COLO668 (cell line): ENCODE results near the gene HMGCS1.
"Not testable (repeated sequence)": the region's sequence is repeated elsewhere in the genome, so short reads cannot be mapped to it uniquely, and the experiment has no call there.

Source experiments
- DNase-seq: peaks from one replicate; lab custom pipeline; 2025; ENCODE audit not compliant: unreplicated experiment; lab: John Stamatoyannopoulos, UW

Gene HMGCS1

DNA sequence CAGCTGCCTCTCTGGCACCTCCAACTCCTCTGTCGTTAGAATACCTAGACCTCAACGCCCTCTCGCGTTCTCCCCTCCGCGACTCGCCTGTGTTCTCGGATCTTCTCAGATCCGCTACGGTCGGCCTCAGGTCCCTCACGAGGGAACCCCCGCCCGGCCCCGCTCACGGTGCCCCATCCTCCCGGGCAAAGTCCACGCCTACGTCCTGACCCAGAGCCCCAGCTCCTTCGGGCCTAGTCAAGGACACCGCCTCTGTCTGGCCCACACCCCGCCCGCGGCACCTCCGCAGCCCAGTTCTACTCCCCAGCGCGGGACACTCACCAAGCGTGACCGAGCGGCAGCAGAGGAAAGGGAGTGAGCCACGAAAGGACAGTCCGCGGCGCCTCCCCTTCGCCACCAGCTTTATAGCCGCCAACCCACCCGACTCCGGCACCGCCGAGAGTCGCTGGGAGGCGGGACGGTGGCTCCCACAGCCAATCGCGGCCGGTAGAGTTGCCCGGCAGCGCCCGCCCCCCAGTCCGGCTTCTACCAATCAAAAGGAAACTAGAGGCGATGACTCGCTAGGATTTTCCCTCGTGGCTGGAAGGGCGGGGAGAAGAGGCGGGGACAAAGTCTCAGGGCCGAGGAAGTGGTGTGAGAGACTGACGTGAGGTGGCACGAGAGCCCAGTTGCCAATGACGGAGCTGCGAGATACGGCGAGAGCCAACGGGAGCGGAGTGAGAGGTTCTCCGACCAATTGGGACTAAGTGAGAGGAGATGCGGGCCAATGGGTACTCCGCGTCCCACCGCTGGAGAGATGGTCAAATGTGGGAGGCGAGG lies at the start of gene HMGCS1:
HMGCS1 (minus strand) TSS at position 378 of the 819 bp plus-strand sequence. CDS start 14,447 bp downstream, outside the sequence.
- DNase-seq = peak; percentile 99

DNA sequence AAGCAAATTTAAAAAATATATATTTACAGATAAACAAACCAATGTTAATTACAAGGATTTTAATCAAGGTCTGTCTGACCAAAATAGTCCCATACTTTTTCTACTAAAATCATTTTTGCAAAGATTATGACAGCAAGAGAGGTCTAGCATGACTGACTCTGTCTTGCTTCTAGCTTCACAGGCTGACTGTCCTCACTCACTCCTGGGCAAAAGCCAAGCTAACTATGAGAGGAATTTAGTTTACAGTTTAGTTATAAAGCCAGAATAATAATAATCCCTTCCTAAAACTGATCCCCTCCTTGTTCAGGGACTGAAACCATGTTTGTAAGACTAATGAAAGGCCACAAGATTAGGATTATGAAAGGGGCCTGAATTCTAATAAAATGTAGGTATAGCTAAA lies 45.5 kb upstream of the HMGCS1 start:
- no peak for DNase-seq

DNA sequence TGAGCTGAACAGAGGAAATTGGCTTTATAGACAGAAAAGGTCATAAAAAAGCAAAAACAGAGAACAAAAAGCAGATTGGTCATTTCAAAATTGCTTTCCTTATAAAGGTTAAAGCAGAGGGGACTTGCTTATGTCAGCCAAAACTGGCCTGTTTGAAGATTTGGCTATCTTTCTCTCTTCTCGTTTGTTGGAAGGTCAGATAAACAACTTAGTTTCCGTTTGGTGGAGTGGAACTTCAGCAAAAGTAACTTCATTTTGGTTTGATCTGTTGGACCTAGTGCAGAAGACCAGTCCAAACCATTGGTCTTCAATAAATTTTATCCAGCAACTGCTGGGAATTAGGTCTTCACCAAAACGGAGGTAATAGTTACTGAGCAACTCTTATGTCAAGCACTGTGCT lies 45.1 kb upstream of the HMGCS1 start:
- DNase-seq = no peak

DNA sequence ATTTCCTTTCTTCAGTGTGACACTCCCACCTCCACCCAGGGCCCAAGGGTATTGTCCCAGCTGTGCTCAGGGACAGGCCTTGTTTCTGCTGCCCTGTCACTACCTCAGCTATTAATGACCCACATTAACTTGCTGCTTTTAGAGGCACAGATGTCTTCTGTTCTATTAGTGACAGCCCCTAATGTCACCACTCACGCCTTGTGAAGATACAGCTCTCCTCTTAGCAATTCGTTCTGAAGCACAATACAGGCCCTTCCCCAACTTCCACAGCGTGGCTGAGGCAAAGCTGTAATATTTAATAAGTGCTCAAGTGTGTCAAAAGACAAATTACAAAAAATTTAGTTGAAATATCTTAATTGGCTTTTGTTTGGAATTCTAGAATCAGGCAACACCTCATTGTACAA lies 44.7 kb upstream of the HMGCS1 start:
- DNase-seq = no peak

DNA sequence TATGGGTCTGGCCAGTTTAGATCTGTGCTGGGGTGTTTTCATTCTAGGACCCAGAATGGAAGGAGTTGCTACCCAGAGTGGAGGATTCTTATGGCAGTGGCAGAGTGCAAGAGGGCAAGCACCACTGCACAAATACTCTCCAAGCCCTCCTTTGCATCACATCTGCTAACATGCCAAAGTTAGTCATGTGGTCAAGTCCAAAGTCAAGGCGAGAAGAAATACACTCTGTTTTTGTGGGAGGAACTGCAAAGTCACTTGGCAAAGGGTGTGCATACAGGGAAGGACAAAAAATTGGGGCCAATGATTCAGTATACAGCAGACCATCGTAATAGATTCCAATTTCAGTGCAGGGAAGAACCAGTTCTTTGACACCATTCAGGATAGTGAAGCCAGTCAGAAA lies 43.9 kb upstream of the HMGCS1 start:
- DNase-seq = no peak

DNA sequence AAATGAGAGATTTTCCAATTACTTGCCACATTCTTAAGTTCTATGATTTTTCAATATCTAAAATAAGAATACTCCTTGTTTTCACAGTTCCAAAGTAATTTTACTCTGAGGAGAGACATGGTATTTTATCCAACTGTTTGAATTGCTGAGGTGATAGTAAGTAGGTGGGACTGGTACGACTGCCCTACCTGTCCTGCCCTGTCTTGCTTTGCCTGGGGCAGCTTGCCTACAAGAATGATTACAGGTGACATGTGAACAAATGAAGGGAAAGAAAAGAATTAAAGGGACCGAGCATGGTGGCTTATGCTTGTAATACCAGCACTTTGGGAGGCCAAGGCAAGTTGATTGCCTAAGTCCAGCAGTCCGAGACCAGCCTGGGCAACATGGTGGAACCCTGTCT lies 41.6 kb upstream of the HMGCS1 start:
- no peak for DNase-seq

DNA sequence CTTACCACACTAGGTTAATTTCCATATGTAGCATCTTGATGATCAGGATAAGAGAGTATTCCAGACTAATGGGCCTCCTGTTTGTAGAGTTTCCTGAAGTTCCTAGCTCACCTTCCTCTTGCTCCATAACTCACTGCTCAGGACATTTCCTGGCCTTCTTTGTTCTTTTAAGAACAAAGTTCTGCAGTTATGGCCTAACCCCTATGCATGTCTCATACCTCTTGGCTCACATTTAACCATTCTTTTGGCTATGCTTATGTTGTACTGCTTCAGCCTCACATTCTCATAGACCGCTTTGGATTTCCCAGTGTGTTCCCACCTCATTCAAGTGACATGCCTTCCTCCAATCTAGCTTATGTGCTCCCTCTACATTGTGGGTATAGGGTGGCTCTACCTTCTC lies 40.5 kb upstream of the HMGCS1 start:
- no peak for DNase-seq

DNA sequence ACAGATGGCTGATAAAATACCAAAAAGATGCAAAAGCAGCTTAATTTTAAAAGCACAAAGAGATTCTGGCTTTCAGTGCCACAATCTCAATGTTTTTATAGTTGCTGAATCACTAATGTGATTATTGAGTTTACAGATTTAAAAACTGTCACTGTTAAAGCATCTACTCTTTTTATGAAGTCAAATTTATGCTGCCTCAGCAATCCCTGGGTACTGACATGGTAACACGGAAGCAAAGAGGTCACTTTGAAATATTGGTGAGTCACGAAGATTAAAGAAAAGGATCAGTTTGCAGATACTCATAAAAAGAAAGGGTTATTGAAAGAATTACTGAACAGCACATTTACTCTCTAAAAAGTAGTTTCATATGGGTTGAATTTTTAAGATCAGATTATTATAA lies 39.7 kb upstream of the HMGCS1 start:
- no peak for DNase-seq

DNA sequence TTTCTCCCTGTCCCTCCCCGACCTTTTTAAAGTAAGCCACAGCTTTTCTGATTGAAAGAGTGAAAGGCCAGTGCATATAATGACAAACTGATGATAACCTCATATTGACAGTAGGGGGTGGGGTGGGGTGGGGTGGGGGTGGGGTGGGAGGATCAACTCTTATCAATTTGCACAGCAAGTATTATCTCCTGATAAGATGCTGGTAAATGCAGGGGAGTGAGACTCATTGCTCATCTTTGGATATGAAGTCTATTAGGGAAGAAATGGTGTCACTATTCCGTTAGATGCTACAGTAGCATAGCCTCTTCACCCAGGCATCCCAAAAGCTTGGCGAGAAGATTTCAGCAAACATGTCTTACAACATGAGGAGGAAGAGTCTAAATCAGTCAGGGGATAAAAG lies 38.9 kb upstream of the HMGCS1 start:
- no peak for DNase-seq

DNA sequence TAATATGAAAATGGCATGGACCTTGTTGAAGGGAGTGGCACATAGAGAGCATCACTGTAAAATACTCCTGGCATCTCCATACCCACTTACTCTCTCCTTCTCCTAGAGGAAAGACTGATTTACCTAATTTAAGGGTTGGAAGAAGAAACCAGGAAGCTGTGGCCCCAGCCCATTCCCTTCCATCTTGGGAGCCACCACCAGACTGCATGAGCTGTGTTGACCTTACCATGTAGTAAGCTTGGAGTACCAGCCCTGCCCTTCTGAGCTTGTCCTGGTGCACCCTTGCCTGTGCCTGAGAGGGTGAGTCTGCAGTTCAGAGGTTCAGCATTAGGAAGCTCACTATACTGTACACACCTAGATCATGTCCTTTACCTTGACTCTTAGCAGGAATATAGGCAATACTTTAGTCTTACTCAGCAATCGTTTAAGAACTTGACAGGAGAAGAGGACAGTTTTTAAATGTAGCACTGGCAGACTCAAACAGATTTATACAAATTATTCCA lies 35.7 kb upstream of the HMGCS1 start:
- DNase-seq = no peak

DNA sequence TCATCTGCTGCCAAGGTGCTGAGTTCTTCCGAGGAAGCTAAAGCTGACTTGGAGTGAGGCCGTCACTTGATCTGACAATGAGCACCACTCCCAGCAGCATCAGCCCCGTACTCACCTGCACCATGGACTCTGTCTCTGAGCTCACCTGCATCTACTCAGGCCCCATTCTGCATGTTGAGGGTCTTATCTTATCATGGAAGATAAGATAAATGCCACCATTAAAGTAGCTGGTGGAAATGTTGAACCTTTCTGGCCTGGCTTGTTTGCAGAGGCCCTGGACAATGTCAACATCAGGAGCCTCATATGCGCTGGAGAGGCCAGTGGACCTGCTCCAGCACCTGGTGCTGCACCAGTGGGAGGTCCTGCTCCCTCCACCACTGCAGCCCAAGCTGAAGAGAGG lies 35.0 kb upstream of the HMGCS1 start:
- no peak for DNase-seq

DNA sequence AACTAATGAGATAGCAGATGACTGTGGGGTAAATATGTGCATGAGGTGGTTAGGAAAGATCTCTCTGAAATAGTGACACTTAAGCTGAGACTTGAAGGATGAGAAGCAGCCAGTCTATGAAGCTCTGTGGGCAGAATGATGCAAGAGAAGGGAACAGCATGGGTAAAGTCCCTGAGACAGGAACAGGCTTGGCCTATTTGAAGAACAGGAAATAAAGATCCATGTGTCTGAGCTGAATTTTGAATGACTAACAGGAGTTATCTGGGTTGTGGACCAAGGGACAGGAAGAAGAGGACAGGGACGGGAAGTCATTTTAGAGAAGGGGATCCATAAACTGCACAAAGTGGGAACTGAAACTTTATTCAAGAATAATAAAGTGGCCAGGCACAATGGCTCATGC lies 25.6 kb upstream of the HMGCS1 start:
- no peak for DNase-seq

DNA sequence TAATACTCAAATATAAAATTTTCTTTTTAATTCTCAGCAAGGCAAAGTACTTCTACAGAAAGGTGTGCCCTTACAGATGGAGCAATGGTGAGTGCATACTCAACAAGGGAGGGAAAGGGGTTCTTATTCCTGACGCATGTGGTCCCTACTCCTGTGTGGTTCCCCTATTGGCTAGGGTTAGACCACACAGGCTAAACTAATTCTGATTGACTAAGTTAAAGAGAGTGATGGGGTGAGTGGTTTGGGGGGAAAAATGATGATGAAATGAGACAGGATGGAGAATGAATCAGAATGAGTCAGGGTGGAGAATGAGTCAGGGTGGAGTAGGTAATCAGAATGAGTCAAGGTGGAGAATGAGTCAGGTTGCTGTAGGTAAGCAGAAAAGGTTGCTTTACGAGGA lies 22.9 kb upstream of the HMGCS1 start:
- DNase-seq = no peak

DNA sequence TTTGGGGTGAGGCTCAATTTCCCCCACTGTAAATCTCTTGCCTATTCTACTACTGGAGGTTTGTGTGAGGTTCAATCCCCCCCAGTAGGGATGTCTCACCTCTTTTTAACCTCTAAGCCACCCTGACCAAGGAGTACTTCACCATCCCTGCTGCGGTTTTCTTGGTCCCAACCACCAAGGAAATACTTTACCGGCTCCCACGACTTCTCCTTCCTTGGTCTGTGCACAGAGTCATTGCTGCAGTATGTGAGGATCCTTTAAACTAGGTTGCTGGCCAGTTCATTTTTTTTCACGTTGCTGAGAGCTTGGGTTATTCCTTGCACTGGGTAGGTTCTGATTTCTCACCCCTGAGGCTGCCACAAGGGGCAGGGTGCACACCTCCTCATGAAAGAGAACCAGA lies 22.5 kb upstream of the HMGCS1 start:
- DNase-seq = no peak

DNA sequence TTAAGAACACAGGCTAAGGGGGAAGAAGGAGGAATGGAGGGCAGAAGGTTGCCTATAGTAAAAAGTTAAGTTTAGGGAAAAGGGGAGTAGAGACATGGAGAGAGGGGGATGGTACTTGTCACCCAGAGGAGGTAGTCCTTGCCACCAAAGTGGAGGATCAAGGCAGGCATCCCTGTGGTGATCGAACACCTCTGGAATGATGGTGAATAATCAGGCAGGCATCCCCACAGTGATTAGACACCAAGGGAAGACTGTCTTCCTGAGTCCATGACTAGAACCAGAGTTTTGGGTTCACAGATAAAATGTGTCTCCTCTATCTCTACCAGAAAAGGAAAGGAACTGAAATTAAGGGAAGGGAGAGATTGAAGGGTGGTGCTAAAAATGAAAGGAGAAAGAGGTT lies 19.2 kb upstream of the HMGCS1 start:
- DNase-seq = no peak

DNA sequence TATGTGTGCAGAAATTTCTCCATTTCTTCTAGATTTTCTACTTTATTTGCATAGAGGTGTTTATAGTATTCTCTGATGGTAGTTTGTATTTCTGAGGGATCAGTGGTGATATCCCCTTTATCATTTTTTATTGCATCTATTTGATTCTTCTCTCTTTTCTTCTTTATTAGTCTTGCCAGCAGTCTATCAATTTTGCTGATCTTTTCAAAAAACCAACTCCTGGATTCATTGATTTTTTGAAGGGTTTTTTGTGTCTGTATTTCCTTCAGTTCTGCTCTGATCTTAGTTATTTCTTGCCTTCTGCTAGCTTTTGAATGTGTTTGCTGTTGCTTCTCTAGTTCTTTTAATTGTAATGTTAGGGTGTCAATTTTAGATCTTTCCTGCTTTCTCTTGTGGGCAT lies 12.4 kb upstream of the HMGCS1 start:
- DNase-seq = not testable (repeated sequence)

DNA sequence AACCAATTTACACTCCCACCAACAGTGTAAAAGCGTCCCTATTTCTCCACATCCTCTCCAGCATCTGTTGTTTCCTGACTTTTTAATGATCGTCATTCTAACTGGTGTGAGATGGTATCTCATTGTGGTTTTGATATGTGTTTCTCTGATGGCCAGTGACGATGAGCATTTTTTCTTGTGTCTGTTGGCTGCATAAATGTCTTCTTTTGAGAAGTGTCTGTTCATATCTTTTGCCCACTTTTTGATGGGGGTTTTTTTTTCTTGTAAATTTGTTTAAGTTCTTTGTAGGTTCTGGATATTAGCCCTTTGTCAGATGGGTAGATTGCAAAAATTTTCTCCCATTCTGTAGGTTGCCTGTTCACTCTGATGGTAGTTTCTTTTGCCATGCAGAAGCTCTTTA lies 10.3 kb upstream of the HMGCS1 start:
- DNase-seq = not testable (repeated sequence)

DNA sequence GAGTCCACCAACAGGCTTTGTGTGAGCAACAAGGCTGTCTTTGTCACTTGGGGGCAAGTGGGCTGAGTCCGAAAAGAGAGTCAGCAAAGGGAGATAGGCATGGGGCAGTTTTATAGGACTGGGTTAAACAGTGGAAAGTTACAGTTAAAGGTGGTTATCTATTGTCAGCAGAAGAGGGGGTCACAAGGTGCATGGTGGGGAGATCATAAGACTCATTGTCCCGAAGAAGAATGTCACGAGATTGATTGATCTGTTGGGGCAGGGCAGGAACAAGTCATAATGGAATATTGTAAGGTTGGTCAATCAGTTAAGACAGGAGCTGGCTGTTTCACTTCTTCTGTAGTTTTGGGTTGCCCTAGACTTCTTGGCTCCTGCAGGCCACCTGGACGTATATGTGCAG lies 7.6 kb upstream of the HMGCS1 start:
- DNase-seq = no peak

DNA sequence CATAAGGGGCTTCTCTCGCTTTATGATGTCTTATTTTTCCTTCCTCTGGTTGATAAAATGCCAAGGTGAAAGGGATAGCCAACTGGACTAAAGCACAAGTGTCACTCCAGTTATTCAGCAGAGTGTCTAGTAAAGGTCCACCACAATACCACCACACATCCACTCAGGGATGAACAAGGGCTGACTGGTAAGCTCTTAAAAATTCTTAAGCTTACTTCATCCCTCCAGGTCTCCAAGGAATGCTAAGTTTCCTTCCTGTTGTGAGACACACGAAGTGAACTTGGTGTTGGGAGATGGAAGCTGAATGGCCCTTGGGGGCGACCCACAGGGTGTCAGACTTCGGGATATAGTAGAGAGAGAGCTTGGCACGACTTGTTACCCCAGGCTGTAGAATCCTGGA lies 3.2 kb upstream of the HMGCS1 start:
- no peak for DNase-seq

DNA sequence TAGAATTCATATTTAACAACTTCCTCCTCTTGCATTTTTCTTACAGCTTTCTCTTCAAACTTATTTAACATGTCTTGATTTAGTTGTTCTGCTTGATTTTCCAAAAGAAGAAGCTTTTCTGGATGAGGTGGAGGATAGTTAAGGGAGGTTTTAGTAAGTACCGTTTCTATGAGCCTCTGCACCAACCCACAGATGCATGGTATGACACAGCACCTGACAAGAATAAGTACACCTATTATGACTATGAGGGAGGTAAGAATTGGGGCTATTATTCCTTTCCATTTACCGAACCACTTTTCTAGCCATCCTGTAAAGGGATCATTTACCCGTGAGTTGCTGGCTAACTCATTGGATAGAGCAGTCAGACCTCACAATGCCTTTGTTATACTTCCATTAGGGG lies 2.5 kb upstream of the HMGCS1 start:
- no peak for DNase-seq

DNA sequence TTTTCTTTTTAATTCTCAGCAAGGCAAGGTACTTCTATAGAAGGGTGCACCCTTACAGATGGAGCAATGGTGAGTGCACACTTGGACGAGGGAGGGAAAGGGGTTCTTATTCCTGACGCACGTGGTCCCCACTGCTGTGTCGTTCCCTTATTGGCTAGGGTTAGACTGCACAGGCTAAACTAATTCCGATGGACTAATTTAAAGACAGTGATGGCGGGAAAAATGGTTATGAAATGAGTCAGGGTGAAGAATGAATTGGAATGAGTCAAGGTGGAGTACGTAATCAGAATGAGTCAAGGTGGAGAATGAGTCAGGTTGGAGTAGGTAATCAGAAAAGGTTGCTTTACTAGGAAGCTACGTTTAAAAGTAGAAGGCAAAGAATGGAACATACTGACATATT lies 2.1 kb upstream of the HMGCS1 start:
- DNase-seq = no peak

DNA sequence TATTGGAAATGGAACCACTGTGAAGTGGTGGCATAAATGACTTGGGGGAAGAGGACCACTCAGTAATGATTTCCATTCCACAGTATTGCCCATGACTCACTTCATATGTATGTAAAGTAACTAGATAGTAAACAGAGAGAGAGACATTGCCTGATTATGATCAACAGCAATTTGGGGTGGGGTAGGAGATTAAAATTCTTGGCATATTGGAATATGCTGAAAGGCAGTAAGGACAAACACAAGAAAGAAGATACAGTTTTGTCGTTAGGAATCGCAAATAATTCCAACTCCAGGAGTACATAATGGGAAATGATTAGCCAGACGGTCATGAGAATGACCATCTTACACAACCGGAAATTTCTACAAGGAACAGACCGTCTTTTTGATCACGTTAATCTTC lies 1.5 kb upstream of the HMGCS1 start:
- no peak for DNase-seq

DNA sequence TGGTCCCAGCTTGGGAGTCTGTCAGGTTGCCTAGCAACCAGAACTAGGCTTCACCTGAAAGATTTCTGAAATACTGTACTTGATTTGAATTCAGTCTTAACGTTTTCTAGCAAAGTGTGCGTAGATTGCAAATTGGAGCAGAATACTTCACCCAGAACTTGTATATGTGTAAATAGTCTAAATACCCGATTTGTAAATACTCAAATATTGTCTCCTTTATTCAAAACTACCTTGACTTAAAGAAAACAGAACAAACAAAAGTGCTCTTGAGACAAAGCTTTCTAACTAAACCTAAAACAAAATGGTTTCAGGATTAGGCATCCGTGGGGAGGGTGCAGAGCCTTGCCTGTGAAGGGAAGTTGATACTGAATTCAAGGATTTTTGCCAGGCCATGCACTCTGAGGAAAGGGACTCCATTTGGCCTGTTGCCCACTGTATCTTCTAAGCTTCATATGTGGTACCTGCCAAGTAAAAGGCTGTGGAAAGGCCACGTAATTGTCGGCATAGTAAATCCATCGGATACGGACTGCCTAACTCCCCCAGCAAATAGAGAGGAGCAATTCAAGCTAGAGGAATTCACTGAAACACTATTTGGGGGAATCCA lies 744 bp upstream of the HMGCS1 start:
- no peak for DNase-seq
